Measurements from ENCODE around the gene FLNC. TPM values are rescaled to one million over a fixed set of nuclear protein-coding genes. Genes with fewer than 3 reads are reported as not detected.

Gene FLNC
- total and polyA plus RNA-seq, 2 of the 13 experiments (the other 11 are each of a cell fraction or from before 2014, with no cell fraction given), result 0.02 TPM; not detected in 1

DNA sequence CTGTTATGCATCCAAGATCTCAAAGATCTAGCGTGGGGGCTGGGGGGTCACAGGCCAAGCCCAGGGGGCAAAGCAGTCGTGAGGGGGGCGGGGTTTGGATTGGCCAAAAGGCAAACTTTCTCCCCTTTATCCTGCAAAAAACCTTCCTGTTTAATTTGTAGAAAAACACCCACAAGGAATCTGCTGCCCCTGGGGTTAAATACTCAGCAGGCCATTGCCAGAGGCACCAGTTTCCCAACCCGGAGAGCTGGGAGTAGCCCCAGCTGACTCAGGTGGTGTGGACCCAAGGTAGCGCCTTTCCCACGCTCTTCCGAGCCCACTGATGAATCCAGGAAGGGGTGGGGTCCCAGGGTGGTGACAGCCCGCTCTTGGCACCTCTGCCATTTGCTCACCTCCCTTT, 58.9 kb downstream of the FLNC start:
- Histone ChIP-seq H3K4me2 (ENCODE audit: low read depth, low read length) (no peak overlapping the region), H3K4me1 (ENCODE audit: insufficient read depth, low read length) (peaks cover 34% of the 10 kb centered on the region), H3K9me3 (ENCODE audit: low read length) (no peaks in the 10 kb centered on the region), H4K20me1 (ENCODE audit: insufficient read depth, low read length) (no peaks in the 10 kb centered on the region), H3K27me3 (ENCODE audit: control insufficient read depth in 1 of 2, insufficient read depth in 2 of 2, low read length in 2 of 2) (peaks cover 1 to 26% of the 10 kb centered on the region in 2 experiments; a peak in 4 of 5 replicates), H3K79me2 (ENCODE audit: insufficient read depth, low read length) (no peaks in the 10 kb centered on the region), H2AFZ (ENCODE audit: low read length) (no peak overlapping the region), H3K36me3 (replicated peaks in 1 of 2; ENCODE audit: control insufficient read depth in 1 of 2, insufficient read depth in 2 of 2, low read length in 2 of 2) (no peaks in the 10 kb centered on the region), H3K9ac (ENCODE audit: insufficient read depth, low read depth, low read length) (no peak overlapping the region), H3K4me3 (replicated peaks in 1 of 3; ENCODE audit: insufficient read depth in 1 of 3, low read depth in 2 of 3, low read length in 3 of 3) (no peak overlapping the region), H3K27ac (ENCODE audit: extremely low read length, insufficient read depth, low read length) (no peak overlapping the region)
- WGBS (ENCODE audit: low lambda C conversion rate), result 9% methylated on average over 5 of the region's 8 CpGs
- FAIRE-seq (no peak), DNase-seq (ENCODE audit: low spot score) (no peak), ATAC-seq (no peak)
- in situ Hi-C loops (cut with HindIII; ENCODE audit: extremely low pct_ligation_motif_present, low pct_unique_long_range_greater_than_20kb), result loop anchor here (25.0 kb wide), 1 partner anchor 452 kb away; no protein-coding TSS in a partner anchor
- no peak for TF ChIP-seq ELF1 (CRISPR knock-in tag; IDR thresholded peaks at IDR 0.05)
- no peak for TF ChIP-seq ONECUT2 (CRISPR knock-in tag; IDR thresholded peaks at IDR 0.05)
- TF ChIP-seq MYNN (CRISPR knock-in tag; IDR thresholded peaks at IDR 0.05; ENCODE audit: low read depth), result no peak
- no TSS peak for BruUV-seq (replicated peaks)
- ChIA-PET CTCF (ENCODE audit: low intra/inter-chr PET ratio, low total read pairs) (no interaction called here), POLR2A (no interaction called here)
- intact Hi-C loops (cut with micrococcal nuclease; ENCODE audit: unreplicated experiment), result no loop called here

DNA sequence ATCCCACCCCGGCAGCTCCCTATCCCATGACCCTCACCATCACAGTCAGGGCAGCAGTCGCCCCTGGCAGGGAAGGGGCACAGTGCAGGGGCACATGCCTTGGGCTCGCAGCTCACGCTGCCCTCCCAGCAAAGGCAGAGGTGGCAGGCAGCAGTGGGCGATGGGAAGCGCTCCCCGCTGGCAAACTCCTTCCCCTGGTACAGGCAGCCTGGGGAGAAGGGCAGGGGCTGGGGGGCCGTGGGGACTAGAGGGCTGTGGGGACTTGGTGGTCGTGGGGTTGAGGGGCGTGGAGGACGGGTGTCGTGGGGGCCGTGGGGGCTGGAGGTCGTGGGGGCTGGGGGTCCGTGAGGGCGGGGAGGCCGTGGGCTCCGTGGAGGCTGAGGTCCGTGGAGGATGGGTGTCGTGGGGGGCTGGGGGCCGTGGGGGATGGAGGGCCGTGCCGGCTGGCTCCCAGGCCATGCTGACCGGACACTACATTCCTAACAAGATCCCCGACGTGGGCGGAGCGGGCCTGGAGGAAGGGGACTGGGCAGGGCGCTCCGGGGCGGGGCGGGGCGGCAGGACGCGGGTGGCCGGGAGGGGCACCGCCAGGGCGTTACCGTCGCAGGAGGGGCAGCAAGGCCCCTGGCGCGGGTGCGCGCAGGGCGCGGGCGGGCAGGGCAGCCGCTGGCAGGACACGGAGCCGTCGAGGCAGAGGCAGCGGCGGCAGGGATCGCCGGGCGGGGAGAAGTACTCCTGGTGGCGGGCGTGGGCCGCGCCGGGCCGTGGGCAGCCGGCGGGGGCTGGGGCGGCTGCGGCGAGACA, 60.3 kb downstream of the FLNC start:
- peaks cover 29% of the 10 kb centered on the region for H3K4me1 ChIP-seq (ENCODE audit: insufficient read depth, low read length)
- H3K79me2 ChIP-seq (ENCODE audit: insufficient read depth, low read length), result no peaks in the 10 kb centered on the region
- H3K9me3 ChIP-seq (ENCODE audit: low read length), result no peaks in the 10 kb centered on the region
- H3K27ac ChIP-seq (ENCODE audit: extremely low read length, insufficient read depth, low read length), result no peak overlapping the region
- H3K4me2 ChIP-seq (ENCODE audit: low read depth, low read length), result no peak overlapping the region
- CTCF ChIA-PET (ENCODE audit: low intra/inter-chr PET ratio, low total read pairs), result no interaction called here
- peaks cover 1 to 26% of the 10 kb centered on the region in 2 experiments; a peak in 4 of 5 replicates for H3K27me3 ChIP-seq (ENCODE audit: control insufficient read depth in 1 of 2, insufficient read depth in 2 of 2, low read length in 2 of 2)
- 77% methylated on average over 52 of the region's 67 CpGs for WGBS (ENCODE audit: low lambda C conversion rate)
- ATAC-seq (no peak), FAIRE-seq (no peak), DNase-seq (ENCODE audit: low spot score) (no peak)
- in situ Hi-C loops (cut with HindIII; ENCODE audit: extremely low pct_ligation_motif_present, low pct_unique_long_range_greater_than_20kb) (loop anchor here (25.0 kb wide), 1 partner anchor 453 kb away; no protein-coding TSS in a partner anchor), intact Hi-C loops (cut with micrococcal nuclease; ENCODE audit: unreplicated experiment) (no loop called here)
- H3K36me3 ChIP-seq (replicated peaks in 1 of 2; ENCODE audit: control insufficient read depth in 1 of 2, insufficient read depth in 2 of 2, low read length in 2 of 2), result no peaks in the 10 kb centered on the region
- no TSS peak for BruUV-seq (replicated peaks)
- no peak overlapping the region for H3K9ac ChIP-seq (ENCODE audit: insufficient read depth, low read depth, low read length)
- H2AFZ ChIP-seq (ENCODE audit: low read length), result no peak overlapping the region
- no peaks in the 10 kb centered on the region for H4K20me1 ChIP-seq (ENCODE audit: insufficient read depth, low read length)
- H3K4me3 ChIP-seq (replicated peaks in 1 of 3; ENCODE audit: insufficient read depth in 1 of 3, low read depth in 2 of 3, low read length in 3 of 3), result no peak overlapping the region
- TF ChIP-seq SNAI1 (CRISPR knock-in tag; IDR thresholded peaks at IDR 0.05; ENCODE audit: borderline replicate concordance) (no peak), BCL6 (CRISPR knock-in tag; IDR thresholded peaks at IDR 0.05) (no peak), ELF4 (CRISPR knock-in tag; IDR thresholded peaks at IDR 0.05; ENCODE audit: borderline replicate concordance) (no peak), ZNF317 (CRISPR knock-in tag; IDR thresholded peaks at IDR 0.05) (no peak), ZNF30 (CRISPR knock-in tag; IDR thresholded peaks at IDR 0.05) (no peak), PAF1 (CRISPR knock-in tag; IDR thresholded peaks at IDR 0.05) (no peak), RFXAP (CRISPR knock-in tag; IDR thresholded peaks at IDR 0.05; ENCODE audit: borderline replicate concordance) (no peak), PCBP1 (IDR thresholded peaks at IDR 0.05; ENCODE audit: borderline replicate concordance, low read depth, low read length) (no peak), HCFC1 (IDR thresholded peaks at IDR 0.05; ENCODE audit: low read depth, low read length) (no peak)
- TF ChIP-seq, protein P1, sequence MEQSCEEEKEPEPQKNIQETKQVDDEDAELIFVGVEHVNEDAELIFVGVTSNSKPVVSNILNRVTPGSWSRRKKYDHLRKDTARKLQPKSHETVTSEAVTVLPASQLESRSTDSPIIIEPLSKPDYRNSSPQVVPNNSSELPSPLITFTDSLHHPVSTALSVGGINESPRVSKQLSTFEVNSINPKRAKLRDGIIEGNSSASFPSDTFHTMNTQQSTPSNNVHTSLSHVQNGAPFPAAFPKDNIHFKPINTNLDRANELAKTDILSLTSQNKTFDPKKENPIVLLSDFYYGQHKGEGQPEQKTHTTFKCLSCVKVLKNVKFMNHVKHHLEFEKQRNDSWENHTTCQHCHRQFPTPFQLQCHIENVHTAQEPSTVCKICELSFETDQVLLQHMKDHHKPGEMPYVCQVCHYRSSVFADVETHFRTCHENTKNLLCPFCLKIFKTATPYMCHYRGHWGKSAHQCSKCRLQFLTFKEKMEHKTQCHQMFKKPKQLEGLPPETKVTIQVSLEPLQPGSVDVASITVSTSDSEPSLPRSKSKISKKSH (CRISPR knock-in tag; IDR thresholded peaks at IDR 0.05; ENCODE audit: borderline replicate concordance), result no peak
- POLR2A ChIA-PET, result no interaction called here
